Neural cell (in vitro differentiated cells): Measurements from ENCODE around the gene RIMS4. TPM values are rescaled to one million over a fixed set of nuclear protein-coding genes. Genes with fewer than 3 reads are reported as not detected.

Source experiments
- H2AFZ ChIP-seq: fragments of 200-600, 300-800 bp; sonication (generic), shearing (Covaris generic); 2 replicates; pipeline ENCODE4 v1.6.0; 2014; ENCODE audit warnings: low read depth, mild to moderate bottlenecking, antibody characterized with exemption, low read length, moderate library complexity
- H3F3A ChIP-seq: fragments of 200-600 bp; shearing (Covaris generic); 2 replicates; pipeline ENCODE4 v1.6.1; 2016; ENCODE audit warnings: mild to moderate bottlenecking, moderate library complexity, mixed read lengths, antibody characterized with exemption, low read length; ENCODE audit not compliant: insufficient read depth, poor library complexity, severe bottlenecking
- H3K27ac ChIP-seq: fragments of 200-600, 300-800 bp; sonication (generic), shearing (Covaris generic); 2 replicates; pipeline ENCODE4 v1.5.1; 2014; ENCODE audit warnings: mild to moderate bottlenecking, low read length, moderate library complexity
- H3K27me3 ChIP-seq: fragments of 300-800, 200-600 bp; sonication (generic), shearing (Covaris generic); 2 replicates; pipeline ENCODE4 v1.6.0; 2014; ENCODE audit warnings: mild to moderate bottlenecking, low read depth, low read length, moderate library complexity; ENCODE audit not compliant: insufficient read depth
- H3K36me3 ChIP-seq: fragments of 300-800, 200-600 bp; sonication (generic), shearing (Covaris generic); 2 replicates; pipeline ENCODE4 v1.5.1; 2014; ENCODE audit warnings: mild to moderate bottlenecking, antibody characterized with exemption, low read length, moderate library complexity; ENCODE audit not compliant: insufficient read depth
- H3K4me2 ChIP-seq: fragments of 300-800, 200-600 bp; sonication (generic), shearing (Covaris generic); 2 replicates; pipeline ENCODE4 v1.6.0; 2014; ENCODE audit warnings: mild to moderate bottlenecking, low read length
- H3K4me3 ChIP-seq: fragments of 300-800, 200-600 bp; sonication (generic), shearing (Covaris generic); 2 replicates; pipeline ENCODE4 v1.5.1; 2014; ENCODE audit warnings: mild to moderate bottlenecking, low read length, moderate library complexity
- H3K79me2 ChIP-seq: fragments of 200-600 bp; shearing (Covaris generic); replicated peaks from 2 replicates; pipeline ENCODE4 v1.6.0; 2014; ENCODE audit warnings: mild to moderate bottlenecking, low read length, moderate library complexity; ENCODE audit not compliant: insufficient read depth
- H3K9ac ChIP-seq: fragments of 300-800, 200-600 bp; sonication (generic), shearing (Covaris generic); 2 replicates; pipeline ENCODE4 v1.6.1; 2016; ENCODE audit warnings: mild to moderate bottlenecking, low read length, mixed read lengths
- H3K9me2 ChIP-seq: fragments of 200-600 bp; shearing (Covaris generic); 2 replicates; pipeline ENCODE4 v1.6.1; 2016; ENCODE audit warnings: mild to moderate bottlenecking, low read length, mixed read lengths; ENCODE audit not compliant: insufficient read depth
- H3K9me3 ChIP-seq: fragments of 200-600, 300-800 bp; sonication (generic), shearing (Covaris generic); 2 replicates; pipeline ENCODE4 v1.6.1; 2016; ENCODE audit warnings: mild to moderate bottlenecking, mixed run types, low read length, moderate library complexity, mixed read lengths
- H4K20me1 ChIP-seq: fragments of 200-600 bp; shearing (Covaris generic); 2 replicates; pipeline ENCODE4 v1.6.1; 2016; ENCODE audit warnings: mild to moderate bottlenecking, mixed run types; ENCODE audit not compliant: insufficient read depth
- EP300 ChIP-seq: fragments of 450-650 bp; conservative IDR thresholded peaks from 2 replicates; pipeline ENCODE4 v1.6.1; 2014; ENCODE audit warnings: antibody characterized with exemption, mild to moderate bottlenecking, moderate library complexity; ENCODE audit not compliant: poor library complexity, severe bottlenecking
- EZH2 ChIP-seq: fragments of 200-600, 300-800 bp; shearing (Covaris generic), sonication (generic); IDR thresholded peaks from 2 replicates; pipeline ENCODE4 v1.6.1; 2014; ENCODE audit warnings: antibody characterized with exemption, low read length, borderline replicate concordance, mild to moderate bottlenecking; ENCODE audit not compliant: insufficient read depth, poor library complexity, severe bottlenecking
- MXI1 ChIP-seq: fragments of 450-650 bp; conservative IDR thresholded peaks from 2 replicates; pipeline ENCODE4 v1.6.1; 2014; ENCODE audit warnings: antibody characterized with exemption, mild to moderate bottlenecking; ENCODE audit not compliant: poor library complexity, severe bottlenecking
- POLR2AphosphoS5 ChIP-seq: IDR thresholded peaks from 2 replicates; pipeline ENCODE4 v1.6.1; 2012
- RAD21 ChIP-seq: fragments of 450-650 bp; conservative IDR thresholded peaks from 2 replicates; pipeline ENCODE4 v1.6.1; 2014; ENCODE audit warnings: antibody characterized with exemption, mild to moderate bottlenecking, moderate library complexity
- SMC3 ChIP-seq: fragments of 450-650 bp; conservative IDR thresholded peaks from 2 replicates; pipeline ENCODE4 v1.6.1; 2014; ENCODE audit warnings: antibody characterized with exemption, mild to moderate bottlenecking, moderate library complexity; ENCODE audit not compliant: poor library complexity
- TAF1 ChIP-seq: IDR thresholded peaks from 2 replicates; pipeline ENCODE4 v1.6.1; 2012; ENCODE audit warnings: low read depth
- polyA plus RNA-seq: library from polyadenylated mRNA; depleted of rRNA; stranded (reverse); fragments of >200 nt; gene quantifications from 2 replicates; pipeline ENCODE4 v1.2.3, GENCODE V29; 2014
- TF ChIP-seq, protein P1 (sequence below): IDR thresholded peaks from 2 replicates; pipeline ENCODE4 v1.6.1; 2012; ENCODE audit warnings: borderline replicate concordance
- TF ChIP-seq, protein P2 (sequence below): fragments of 450-650 bp; IDR thresholded peaks from 2 replicates; pipeline ENCODE4 v1.5.1; 2014; ENCODE audit warnings: antibody characterized with exemption, mild to moderate bottlenecking, moderate library complexity; ENCODE audit not compliant: poor library complexity, severe bottlenecking

The RIMS4 gene
- polyA plus RNA-seq, 1 donor from 2014 or later, result 40.6 TPM

DNA sequence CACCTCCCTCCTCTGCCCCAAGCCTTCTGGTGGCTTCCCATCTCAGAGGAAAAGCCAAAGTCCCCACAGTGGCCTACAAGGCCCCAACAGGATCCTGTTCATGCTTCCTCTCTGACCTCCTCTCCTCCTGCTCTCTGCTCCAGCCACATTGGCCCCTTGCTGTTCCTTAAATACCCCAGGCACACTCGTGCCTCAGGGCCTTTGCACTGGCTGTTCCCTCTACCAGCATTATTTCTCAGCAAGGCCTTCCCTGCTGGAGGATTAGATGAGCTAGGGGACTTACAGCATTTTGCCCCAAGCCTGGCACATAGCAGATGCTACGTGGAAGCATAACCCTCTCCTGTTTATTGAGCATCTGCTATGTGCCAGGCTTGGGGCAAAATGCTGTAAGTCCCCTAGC, 87.4 kb downstream of the RIMS4 start:
- H3K4me3 ChIP-seq, result no peak overlapping the region
- H3K36me3 ChIP-seq, result no peaks in the 10 kb centered on the region
- H3K27me3 ChIP-seq, result no peaks in the 10 kb centered on the region
- H2AFZ ChIP-seq, result no peak overlapping the region
- no peaks in the 10 kb centered on the region for H4K20me1 ChIP-seq
- no peaks in the 10 kb centered on the region for H3F3A ChIP-seq
- TF ChIP-seq, protein P1, sequence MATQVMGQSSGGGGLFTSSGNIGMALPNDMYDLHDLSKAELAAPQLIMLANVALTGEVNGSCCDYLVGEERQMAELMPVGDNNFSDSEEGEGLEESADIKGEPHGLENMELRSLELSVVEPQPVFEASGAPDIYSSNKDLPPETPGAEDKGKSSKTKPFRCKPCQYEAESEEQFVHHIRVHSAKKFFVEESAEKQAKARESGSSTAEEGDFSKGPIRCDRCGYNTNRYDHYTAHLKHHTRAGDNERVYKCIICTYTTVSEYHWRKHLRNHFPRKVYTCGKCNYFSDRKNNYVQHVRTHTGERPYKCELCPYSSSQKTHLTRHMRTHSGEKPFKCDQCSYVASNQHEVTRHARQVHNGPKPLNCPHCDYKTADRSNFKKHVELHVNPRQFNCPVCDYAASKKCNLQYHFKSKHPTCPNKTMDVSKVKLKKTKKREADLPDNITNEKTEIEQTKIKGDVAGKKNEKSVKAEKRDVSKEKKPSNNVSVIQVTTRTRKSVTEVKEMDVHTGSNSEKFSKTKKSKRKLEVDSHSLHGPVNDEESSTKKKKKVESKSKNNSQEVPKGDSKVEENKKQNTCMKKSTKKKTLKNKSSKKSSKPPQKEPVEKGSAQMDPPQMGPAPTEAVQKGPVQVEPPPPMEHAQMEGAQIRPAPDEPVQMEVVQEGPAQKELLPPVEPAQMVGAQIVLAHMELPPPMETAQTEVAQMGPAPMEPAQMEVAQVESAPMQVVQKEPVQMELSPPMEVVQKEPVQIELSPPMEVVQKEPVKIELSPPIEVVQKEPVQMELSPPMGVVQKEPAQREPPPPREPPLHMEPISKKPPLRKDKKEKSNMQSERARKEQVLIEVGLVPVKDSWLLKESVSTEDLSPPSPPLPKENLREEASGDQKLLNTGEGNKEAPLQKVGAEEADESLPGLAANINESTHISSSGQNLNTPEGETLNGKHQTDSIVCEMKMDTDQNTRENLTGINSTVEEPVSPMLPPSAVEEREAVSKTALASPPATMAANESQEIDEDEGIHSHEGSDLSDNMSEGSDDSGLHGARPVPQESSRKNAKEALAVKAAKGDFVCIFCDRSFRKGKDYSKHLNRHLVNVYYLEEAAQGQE, result no peak
- TF ChIP-seq EZH2, result no peak
- no peak for TF ChIP-seq POLR2AphosphoS5
- no peak for TF ChIP-seq TAF1
- no peak for TF ChIP-seq RAD21
- H3K9me3 ChIP-seq, result no peaks in the 10 kb centered on the region
- no peak overlapping the region for H3K9ac ChIP-seq
- H3K4me2 ChIP-seq, result no peak overlapping the region
- no peak overlapping the region for H3K27ac ChIP-seq
- H3K9me2 ChIP-seq, result no peaks in the 10 kb centered on the region
- no peaks in the 10 kb centered on the region for H3K79me2 ChIP-seq

DNA sequence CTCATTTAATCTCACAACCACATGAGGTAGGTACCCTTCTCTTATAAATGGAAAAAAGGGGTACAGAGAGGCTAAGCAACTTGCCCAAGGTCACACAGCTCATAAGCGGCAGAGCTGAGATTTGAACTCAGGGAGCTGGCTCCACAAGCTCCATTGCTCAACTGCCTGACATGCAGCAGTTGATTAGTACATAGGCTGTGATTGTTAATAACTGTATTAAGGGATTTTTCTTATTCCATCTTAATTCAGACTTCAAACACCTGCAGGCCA, 88.6 kb downstream of the RIMS4 start:
- H3K4me2 ChIP-seq, result no peak overlapping the region
- no peaks in the 10 kb centered on the region for H3K9me2 ChIP-seq
- TF ChIP-seq EZH2 (no peak), RAD21 (no peak), SMC3 (no peak), MXI1 (no peak), TAF1 (no peak), POLR2AphosphoS5 (no peak), EP300 (no peak)
- TF ChIP-seq, protein P1, result no peak
- TF ChIP-seq, protein P2, sequence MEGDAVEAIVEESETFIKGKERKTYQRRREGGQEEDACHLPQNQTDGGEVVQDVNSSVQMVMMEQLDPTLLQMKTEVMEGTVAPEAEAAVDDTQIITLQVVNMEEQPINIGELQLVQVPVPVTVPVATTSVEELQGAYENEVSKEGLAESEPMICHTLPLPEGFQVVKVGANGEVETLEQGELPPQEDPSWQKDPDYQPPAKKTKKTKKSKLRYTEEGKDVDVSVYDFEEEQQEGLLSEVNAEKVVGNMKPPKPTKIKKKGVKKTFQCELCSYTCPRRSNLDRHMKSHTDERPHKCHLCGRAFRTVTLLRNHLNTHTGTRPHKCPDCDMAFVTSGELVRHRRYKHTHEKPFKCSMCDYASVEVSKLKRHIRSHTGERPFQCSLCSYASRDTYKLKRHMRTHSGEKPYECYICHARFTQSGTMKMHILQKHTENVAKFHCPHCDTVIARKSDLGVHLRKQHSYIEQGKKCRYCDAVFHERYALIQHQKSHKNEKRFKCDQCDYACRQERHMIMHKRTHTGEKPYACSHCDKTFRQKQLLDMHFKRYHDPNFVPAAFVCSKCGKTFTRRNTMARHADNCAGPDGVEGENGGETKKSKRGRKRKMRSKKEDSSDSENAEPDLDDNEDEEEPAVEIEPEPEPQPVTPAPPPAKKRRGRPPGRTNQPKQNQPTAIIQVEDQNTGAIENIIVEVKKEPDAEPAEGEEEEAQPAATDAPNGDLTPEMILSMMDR, result no peak
- H3K27me3 ChIP-seq, result no peaks in the 10 kb centered on the region
- no peaks in the 10 kb centered on the region for H3K9me3 ChIP-seq
- H2AFZ ChIP-seq, result no peak overlapping the region
- H3F3A ChIP-seq, result no peaks in the 10 kb centered on the region
- H3K27ac ChIP-seq, result no peak overlapping the region
- no peaks in the 10 kb centered on the region for H4K20me1 ChIP-seq
- no peak overlapping the region for H3K9ac ChIP-seq
- no peak overlapping the region for H3K4me3 ChIP-seq
- no peaks in the 10 kb centered on the region for H3K79me2 ChIP-seq
- H3K36me3 ChIP-seq, result no peaks in the 10 kb centered on the region
